Cerebellar nuclear complex (tissue), 1 donor: ENCODE measurements around the gene DCDC2.
"Not testable (repeated sequence)": the region's sequence is repeated elsewhere in the genome, so short reads cannot be mapped to it uniquely, and the experiment has no call there.

Source experiments
- DNase-seq, 2 experiments: peaks; one replicate each; lab custom pipeline; 2025; lab: John Stamatoyannopoulos, UW

Gene DCDC2

GRCh38 chr6:24378473-24379097 lies 20.7 kb upstream of the DCDC2 start:
- DNase-seq: no peak

GRCh38 chr6:24376871-24377270 lies 19.0 kb upstream of the DCDC2 start:
- no peak for DNase-seq

- no peak for DNase-seq
These were observed 16.8 kb upstream of the DCDC2 start for GRCh38 chr6:24374612-24375011.

GRCh38 chr6:24365103-24365633 lies 7.3 kb upstream of the DCDC2 start:
- DNase-seq: not testable (repeated sequence)

GRCh38 chr6:24362363-24362762 lies 4.5 kb upstream of the DCDC2 start:
- not testable (repeated sequence) for DNase-seq

GRCh38 chr6:24359640-24360454 lies 2.0 kb upstream of the DCDC2 start:
- DNase-seq: no peak

- DNase-seq: no peak
These were observed 461 bp upstream of the DCDC2 start for GRCh38 chr6:24358219-24358821.

GRCh38 chr6:24356310-24356973 lies 1.4 kb downstream of the DCDC2 start:
- no peak for DNase-seq

GRCh38 chr6:24355393-24355792 lies 2.5 kb downstream of the DCDC2 start:
- no peak for DNase-seq

GRCh38 chr6:24353861-24354260 lies 4.0 kb downstream of the DCDC2 start:
- no peak for DNase-seq

- no peak for DNase-seq
These were observed 5.4 kb downstream of the DCDC2 start for GRCh38 chr6:24352434-24352833.

- no peak for DNase-seq
These were observed 12.9 kb downstream of the DCDC2 start for GRCh38 chr6:24344976-24345375.

GRCh38 chr6:24340998-24341938 lies 16.6 kb downstream of the DCDC2 start:
- DNase-seq: no peak

- no peak for DNase-seq
These were observed 17.9 kb downstream of the DCDC2 start for GRCh38 chr6:24339932-24340331.

GRCh38 chr6:24334285-24334684 lies 23.6 kb downstream of the DCDC2 start:
- DNase-seq: no peak

GRCh38 chr6:24332317-24332716 lies 25.5 kb downstream of the DCDC2 start:
- no peak for DNase-seq

GRCh38 chr6:24330137-24330732 lies 27.6 kb downstream of the DCDC2 start:
- no peak for DNase-seq

- DNase-seq: no peak
These were observed 28.4 kb downstream of the DCDC2 start for GRCh38 chr6:24329451-24329850.

GRCh38 chr6:24329022-24329421 lies 28.8 kb downstream of the DCDC2 start:
- DNase-seq: no peak

- no peak for DNase-seq
These were observed 30.1 kb downstream of the DCDC2 start for GRCh38 chr6:24327756-24328155.

- no peak for DNase-seq
These were observed 31.9 kb downstream of the DCDC2 start for GRCh38 chr6:24325978-24326377.
